Trophoblast cell (in vitro differentiated cells and primary cell): Measurements from ENCODE around the gene SEMA6A.

Experiments used
- DNase-seq, 2 donors: peaks; one replicate each; pipeline ENCODE4 v3.0.0-alpha.2; 2016
- H2AFZ ChIP-seq: 2 replicates; pipeline ENCODE4 v1.6.1; 2013; ENCODE audit warnings: low read length, moderate library complexity, mild to moderate bottlenecking; ENCODE audit not compliant: insufficient read depth, poor library complexity
- H2AK5ac ChIP-seq: 2 replicates; pipeline ENCODE4 v1.6.1; 2013; ENCODE audit warnings: mild to moderate bottlenecking, low read length
- H2BK120ac ChIP-seq: 2 replicates; pipeline ENCODE4 v1.6.1; 2013; ENCODE audit warnings: low read length, mild to moderate bottlenecking, moderate library complexity; ENCODE audit not compliant: insufficient read depth, poor library complexity
- H2BK12ac ChIP-seq: 2 replicates; pipeline ENCODE4 v1.6.1; 2013; ENCODE audit warnings: mild to moderate bottlenecking, low read length, moderate library complexity
- H2BK5ac ChIP-seq: 2 replicates; pipeline ENCODE4 v1.6.1; 2013; ENCODE audit warnings: low read length, low read depth, moderate library complexity, mild to moderate bottlenecking; ENCODE audit not compliant: poor library complexity
- H3K14ac ChIP-seq: 2 replicates; pipeline ENCODE4 v1.6.1; 2013; ENCODE audit warnings: mild to moderate bottlenecking, low read length
- H3K18ac ChIP-seq: 2 replicates; pipeline ENCODE4 v1.6.1; 2013; ENCODE audit warnings: mild to moderate bottlenecking, low read length
- H3K23ac ChIP-seq: 2 replicates; pipeline ENCODE4 v1.6.1; 2013; ENCODE audit warnings: low read length
- H3K27ac ChIP-seq: 2 replicates; pipeline ENCODE4 v1.5.1; 2013; ENCODE audit warnings: low read depth, mild to moderate bottlenecking, inconsistent platforms, low read length, moderate library complexity
- H3K27me3 ChIP-seq: 2 replicates; pipeline ENCODE4 v1.6.1; 2013; ENCODE audit warnings: inconsistent platforms, mild to moderate bottlenecking, low read length, moderate library complexity; ENCODE audit not compliant: insufficient read depth
- H3K36me3 ChIP-seq, 2 experiments: 1 replicate in 1 of 2; 2 replicates in 1 of 2; pipeline ENCODE4 v1.6.1; 2013; ENCODE audit warnings: low read length in 2 of 2, mild to moderate bottlenecking in 2 of 2, moderate library complexity in 1 of 2; ENCODE audit not compliant: insufficient read depth in 2 of 2, control insufficient read depth in 1 of 2
- H3K4ac ChIP-seq: 2 replicates; pipeline ENCODE4 v1.6.1; 2013; ENCODE audit warnings: low read depth, mild to moderate bottlenecking, low read length, moderate library complexity
- H3K4me1 ChIP-seq, 2 experiments: 1 replicate in 1 of 2; 2 replicates in 1 of 2; pipeline ENCODE4 v1.6.1; 2013; ENCODE audit warnings: low read length in 2 of 2, mild to moderate bottlenecking in 2 of 2, moderate library complexity in 1 of 2; ENCODE audit not compliant: insufficient read depth in 2 of 2, control insufficient read depth in 1 of 2
- H3K4me2 ChIP-seq: 2 replicates; pipeline ENCODE4 v1.6.1; 2013; ENCODE audit warnings: inconsistent platforms, mild to moderate bottlenecking, low read length, moderate library complexity
- H3K4me3 ChIP-seq: 2 replicates; pipeline ENCODE4 v1.5.1; 2013; ENCODE audit warnings: mild to moderate bottlenecking, low read depth, low read length, inconsistent platforms
- H3K79me1 ChIP-seq: one replicate; pipeline ENCODE4 v1.6.1; 2013; ENCODE audit warnings: low read length
- H3K79me2 ChIP-seq: 2 replicates; pipeline ENCODE4 v1.6.1; 2013; ENCODE audit warnings: low read length, mild to moderate bottlenecking; ENCODE audit not compliant: control insufficient read depth, insufficient read depth, poor library complexity
- H3K9ac ChIP-seq: 2 replicates; pipeline ENCODE4 v1.6.1; 2013; ENCODE audit warnings: mild to moderate bottlenecking, low read length
- H3K9me3 ChIP-seq: 2 replicates; pipeline ENCODE4 v1.6.1; 2013; ENCODE audit warnings: low read depth, mild to moderate bottlenecking, control low read depth, inconsistent platforms, low read length; ENCODE audit not compliant: insufficient read depth
- H4K12ac ChIP-seq: 2 replicates; pipeline ENCODE4 v1.6.1; 2013; ENCODE audit warnings: low read depth, mild to moderate bottlenecking, low read length, moderate library complexity
- H4K8ac ChIP-seq: 2 replicates; pipeline ENCODE4 v1.6.1; 2013; ENCODE audit warnings: low read depth, mild to moderate bottlenecking, low read length, moderate library complexity
- H4K91ac ChIP-seq: one replicate; pipeline ENCODE4 v1.6.1; 2013; ENCODE audit warnings: low read depth, mild to moderate bottlenecking, low read length, moderate library complexity
- WGBS: extraction: QIAGEN DNeasy Blood & Tissue Kit; methylation state at CpG from one replicate; pipeline ENCODE4 v1.1.7; 2013; ENCODE audit warnings: missing lambda C conversion rate; ENCODE audit not compliant: insufficient read length, insufficient coverage; ENCODE audit errors: extremely low coverage; 5-methylcytosine and 5-hydroxymethylcytosine counted together

SEMA6A gene

DNA sequence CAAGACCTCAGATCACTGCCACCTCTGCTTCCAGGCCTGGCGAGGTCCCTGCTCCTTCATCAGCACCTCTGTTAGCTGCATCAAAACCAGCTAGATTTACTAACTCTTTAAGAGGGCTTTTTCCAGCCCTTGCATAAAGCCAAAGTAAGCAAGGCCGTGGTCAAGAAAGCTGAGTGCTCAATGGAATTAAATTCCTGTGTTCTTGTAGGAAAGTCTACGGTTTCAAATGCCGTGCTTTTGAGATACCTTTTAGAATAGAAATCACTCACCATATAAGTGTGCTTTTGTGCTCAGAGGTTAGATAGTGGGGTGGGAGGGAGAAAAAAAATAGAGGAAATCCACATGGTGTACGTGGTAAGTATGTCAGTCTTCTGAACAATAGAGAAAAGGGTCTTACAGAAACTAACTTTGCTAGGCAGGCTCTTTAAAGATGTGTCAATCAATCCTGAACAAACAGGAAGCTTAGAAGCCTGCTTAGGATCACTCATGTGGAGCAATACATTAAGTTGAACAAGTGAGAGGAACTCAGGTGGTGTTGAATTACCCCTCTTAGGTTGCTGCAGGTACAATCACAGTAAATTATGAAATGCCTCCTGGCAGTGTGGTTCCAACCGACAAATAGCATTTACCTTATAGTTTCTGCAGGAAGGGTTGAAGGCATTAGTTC lies 79.7 kb downstream of the SEMA6A start:
- Histone ChIP-seq H4K8ac (no peak overlapping the region), H2AK5ac (no peak overlapping the region), H3K9ac (no peak overlapping the region), H2BK5ac (peak overlapping the region; percentile 13), H3K27ac (peak overlapping the region; percentile 19), H3K4me2 (no peak overlapping the region), H2BK12ac (peak overlapping the region; percentile 21), H3K4me3 (no peak overlapping the region), H3K23ac (no peak overlapping the region), H3K36me3 (peaks cover 16 to 48% of the 10 kb centered on the region in 2 experiments), H3K4me1 (peaks cover 6 to 10% of the 10 kb centered on the region in 2 experiments), H3K4ac (peak overlapping the region; percentile 4), H4K91ac (peak overlapping the region; percentile 49), H3K14ac (peak overlapping the region; percentile 2), H3K9me3 (no peaks in the 10 kb centered on the region), H2BK120ac (no peak overlapping the region), H3K27me3 (no peaks in the 10 kb centered on the region), H3K79me2 (no peaks in the 10 kb centered on the region), H3K79me1 (peaks cover 3% of the 10 kb centered on the region), H2AFZ (no peak overlapping the region), H4K12ac (no peak overlapping the region), H3K18ac (peak overlapping the region; percentile 5)
- WGBS, result no CpG with 5 or more reads among the region's 6 CpGs
- no peak for DNase-seq

DNA sequence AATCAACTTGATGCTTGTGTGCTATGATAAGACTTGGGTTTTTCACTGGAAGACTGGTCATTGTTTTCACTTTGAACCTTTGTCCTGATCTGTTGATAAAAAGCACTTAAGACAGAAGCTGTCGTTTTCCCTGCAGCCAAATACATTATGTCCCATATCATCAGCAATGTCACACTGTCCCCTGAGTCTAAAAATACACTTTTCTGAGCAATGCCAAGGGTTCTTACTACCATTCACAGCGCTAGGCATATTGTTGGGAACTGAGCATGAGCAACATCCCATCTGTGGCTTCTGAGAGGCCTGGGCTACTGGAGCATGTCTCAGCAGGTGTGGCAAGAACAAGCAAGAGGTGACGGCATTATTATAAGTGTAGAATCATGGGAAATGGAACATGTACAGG lies 81.8 kb downstream of the SEMA6A start:
- Histone ChIP-seq H3K27me3 (no peaks in the 10 kb centered on the region), H3K23ac (no peak overlapping the region), H3K79me2 (no peaks in the 10 kb centered on the region), H2BK5ac (no peak overlapping the region), H2AK5ac (no peak overlapping the region), H3K4me1 (peaks cover 6 to 10% of the 10 kb centered on the region in 2 experiments), H3K27ac (no peak overlapping the region), H3K18ac (peak overlapping the region; percentile 29), H3K4me2 (no peak overlapping the region), H3K36me3 (peaks cover 17 to 61% of the 10 kb centered on the region in 2 experiments), H3K14ac (no peak overlapping the region), H3K9me3 (no peaks in the 10 kb centered on the region), H4K8ac (no peak overlapping the region), H2BK120ac (no peak overlapping the region), H2AFZ (no peak overlapping the region), H4K91ac (no peak overlapping the region), H3K9ac (no peak overlapping the region), H3K4me3 (no peak overlapping the region), H4K12ac (no peak overlapping the region), H3K79me1 (peaks cover 3% of the 10 kb centered on the region), H2BK12ac (no peak overlapping the region), H3K4ac (no peak overlapping the region)
- DNase-seq, result no peak
- WGBS, result no CpG with 5 or more reads among the region's 3 CpGs

GRCh38 chr5:116492016-116492623 lies 82.5 kb downstream of the SEMA6A start:
- H2BK12ac ChIP-seq, result no peak overlapping the region
- H3K9me3 ChIP-seq, result no peaks in the 10 kb centered on the region

DNA sequence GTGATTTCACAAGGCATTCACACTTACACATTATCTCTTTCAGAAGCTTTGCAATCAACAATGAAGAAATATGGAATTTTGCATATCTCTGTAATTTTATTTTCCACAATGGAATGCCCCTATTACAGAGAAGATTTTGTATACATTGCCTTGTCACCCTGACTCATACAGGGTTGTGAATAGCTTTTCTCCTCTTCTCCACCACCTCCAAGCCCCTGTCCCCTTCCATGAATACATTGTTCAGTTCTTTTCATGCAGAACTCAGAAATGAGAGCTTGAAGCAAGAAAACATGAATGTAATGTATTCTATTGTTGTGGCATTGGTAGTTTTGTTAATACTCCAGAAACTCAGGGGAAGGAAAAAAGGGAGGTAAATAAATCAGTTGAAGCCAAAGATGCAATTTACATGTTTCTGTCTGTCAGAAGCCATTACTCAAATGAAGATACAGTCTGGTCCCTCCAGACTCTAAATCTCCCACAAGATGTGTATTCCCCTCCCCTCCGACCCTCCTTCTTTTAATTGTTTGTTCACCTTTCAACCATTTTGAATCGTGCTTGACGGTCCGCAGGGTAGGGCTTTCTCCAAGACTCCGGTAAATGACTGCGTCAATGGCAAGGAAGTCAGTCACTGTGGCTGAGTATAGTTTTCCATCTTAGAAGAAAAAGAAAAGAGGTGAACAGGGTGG lies 86.1 kb downstream of the SEMA6A start:
- Histone ChIP-seq H3K4ac (no peak overlapping the region), H3K79me1 (no peaks in the 10 kb centered on the region), H3K14ac (no peak overlapping the region), H2BK120ac (no peak overlapping the region), H3K79me2 (no peaks in the 10 kb centered on the region), H3K18ac (no peak overlapping the region), H3K9ac (no peak overlapping the region), H3K4me2 (no peak overlapping the region), H2BK12ac (no peak overlapping the region), H3K27me3 (no peaks in the 10 kb centered on the region), H3K27ac (no peak overlapping the region), H3K9me3 (no peaks in the 10 kb centered on the region), H4K91ac (no peak overlapping the region), H3K36me3 (peaks cover 21 to 60% of the 10 kb centered on the region in 2 experiments), H3K23ac (no peak overlapping the region), H3K4me3 (no peak overlapping the region), H4K12ac (no peak overlapping the region), H2AFZ (no peak overlapping the region), H4K8ac (no peak overlapping the region), H2BK5ac (no peak overlapping the region), H2AK5ac (no peak overlapping the region), H3K4me1 (peaks cover 2 to 3% of the 10 kb centered on the region in 2 experiments)
- peak in 1 of 2 donors; percentile 20 for DNase-seq
- WGBS, result no CpG with 5 or more reads among the region's 6 CpGs

More at GRCh38 chr5:116492016-116492623, 82.5 kb downstream of the SEMA6A start:
- no peak for DNase-seq
- H3K27ac ChIP-seq, result no peak overlapping the region
- H3K4me1 ChIP-seq, result peaks cover 6 to 10% of the 10 kb centered on the region in 2 experiments
- peaks cover 22 to 65% of the 10 kb centered on the region in 2 experiments for H3K36me3 ChIP-seq
- no CpG with 5 or more reads among the region's 3 CpGs for WGBS
- H3K4me2 ChIP-seq, result no peak overlapping the region
- no peak overlapping the region for H4K8ac ChIP-seq
- H3K79me1 ChIP-seq, result peaks cover 3% of the 10 kb centered on the region
- H3K79me2 ChIP-seq, result no peaks in the 10 kb centered on the region
- no peak overlapping the region for H3K23ac ChIP-seq
- no peak overlapping the region for H2BK120ac ChIP-seq
- H3K9ac ChIP-seq, result no peak overlapping the region
- no peak overlapping the region for H3K14ac ChIP-seq
- H2AK5ac ChIP-seq, result no peak overlapping the region
- no peak overlapping the region for H4K12ac ChIP-seq
- no peak overlapping the region for H3K4ac ChIP-seq
- no peak overlapping the region for H4K91ac ChIP-seq
- no peak overlapping the region for H3K18ac ChIP-seq
- H2BK5ac ChIP-seq, result no peak overlapping the region
- no peak overlapping the region for H3K4me3 ChIP-seq
- H2AFZ ChIP-seq, result no peak overlapping the region
- no peaks in the 10 kb centered on the region for H3K27me3 ChIP-seq
